ENCODE data around the gene SDE2.

DNA sequence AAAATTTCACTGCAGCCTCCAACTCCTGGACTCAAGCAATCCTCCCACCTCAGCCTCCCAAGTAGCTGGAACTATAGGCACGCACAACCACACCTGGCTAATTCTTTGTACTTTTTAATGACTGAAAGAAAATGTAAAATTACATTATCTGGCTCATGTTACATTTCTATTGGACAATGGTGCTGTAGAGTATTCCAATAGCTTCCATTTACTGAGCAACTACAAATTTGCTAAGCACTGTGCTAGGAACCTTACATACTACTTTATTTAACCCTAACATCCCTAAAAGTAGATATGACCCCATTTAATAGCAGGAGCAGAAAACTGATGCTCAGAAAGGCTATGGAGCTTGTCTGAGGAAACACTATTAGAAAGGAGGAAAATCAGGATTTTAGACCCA lies 19.7 kb downstream of the SDE2 start:
- TF ChIP-seq TAF1 (IDR thresholded peaks at IDR 0.05; ENCODE audit: borderline replicate concordance, insufficient read depth, low read length) (no peak), POLR2AphosphoS5 (IDR thresholded peaks at IDR 0.05; ENCODE audit: low read depth, low read length) (no peak), SIN3A (IDR thresholded peaks at IDR 0.05; ENCODE audit: borderline replicate concordance, insufficient read depth, low read length) (no peak), REST (IDR thresholded peaks at IDR 0.05; ENCODE audit: insufficient read depth in 1 of 2, low read depth in 2 of 2, low read length in 2 of 2) (no peak), FOXP2 (optimal IDR thresholded peaks at IDR 0.05; ENCODE audit: borderline replicate concordance, extremely low read depth, extremely low read length, insufficient read depth) (no peak)
